Type B pancreatic cell (in vitro differentiated cells): ENCODE results near the gene CLDN18. TPM values are rescaled to one million over a fixed set of nuclear protein-coding genes. Genes with fewer than 3 reads are reported as not detected.

Experiments
- DNase-seq: peaks from one replicate; pipeline ENCODE4 v3.0.0; 2021; ENCODE audit warnings: mixed read lengths; ENCODE audit not compliant: unreplicated experiment; ENCODE audit errors: extremely low spot score
- H3K27ac Mint-ChIP-seq: 2 replicates; pipeline ENCODE4 v1.8.0; 2021; ENCODE audit warnings: mild to moderate bottlenecking, mixed read lengths
- H3K27me3 Mint-ChIP-seq: 2 replicates; pipeline ENCODE4 v1.8.0; 2021; ENCODE audit warnings: mixed read lengths
- H3K36me3 Mint-ChIP-seq: 2 replicates; pipeline ENCODE4 v1.8.0; 2021; ENCODE audit warnings: mixed read lengths
- H3K4me1 Mint-ChIP-seq: one replicate; pipeline ENCODE4 v1.8.0; 2021; ENCODE audit warnings: mixed read lengths; ENCODE audit not compliant: unreplicated experiment
- H3K4me3 Mint-ChIP-seq: 2 replicates; pipeline ENCODE4 v1.8.0; 2021; ENCODE audit warnings: mild to moderate bottlenecking, mixed read lengths
- H3K9me3 Mint-ChIP-seq: 2 replicates; pipeline ENCODE4 v1.8.0; 2021; ENCODE audit warnings: mixed read lengths
- long read RNA-seq: library from polyadenylated mRNA; unstranded; transcript quantifications from one replicate; pipeline ENCODE4 v2.0.0, GENCODE V29; 2020
- total RNA-seq: library from RNA; stranded (reverse); gene quantifications from 2 replicates; pipeline ENCODE4 v1.2.1, GENCODE V29; 2021; ENCODE audit warnings: low replicate concordance
- TF ChIP-seq, protein P1 (sequence below): fragments of 200-600 bp; sonication (generic); conservative IDR thresholded peaks from 2 replicates; pipeline ENCODE4 v1.5.0; 2021; ENCODE audit warnings: antibody characterized with exemption, mild to moderate bottlenecking

The CLDN18 gene
- 7.3 and 50.8 TPM in 2 replicates for total RNA-seq
- long read RNA-seq, transcript CLDN18-201 (5 exons, 3,520 nt): major isoform, 24 of 47 reads
- long read RNA-seq, transcript CLDN18-202 (5 exons, 3,434 nt): minor isoform, 21 of 47 reads
- long read RNA-seq, partial matches to known transcripts: 1 of 47 reads
- long read RNA-seq, other reads (novel, unspliced or antisense): 1 of 47 reads

DNA sequence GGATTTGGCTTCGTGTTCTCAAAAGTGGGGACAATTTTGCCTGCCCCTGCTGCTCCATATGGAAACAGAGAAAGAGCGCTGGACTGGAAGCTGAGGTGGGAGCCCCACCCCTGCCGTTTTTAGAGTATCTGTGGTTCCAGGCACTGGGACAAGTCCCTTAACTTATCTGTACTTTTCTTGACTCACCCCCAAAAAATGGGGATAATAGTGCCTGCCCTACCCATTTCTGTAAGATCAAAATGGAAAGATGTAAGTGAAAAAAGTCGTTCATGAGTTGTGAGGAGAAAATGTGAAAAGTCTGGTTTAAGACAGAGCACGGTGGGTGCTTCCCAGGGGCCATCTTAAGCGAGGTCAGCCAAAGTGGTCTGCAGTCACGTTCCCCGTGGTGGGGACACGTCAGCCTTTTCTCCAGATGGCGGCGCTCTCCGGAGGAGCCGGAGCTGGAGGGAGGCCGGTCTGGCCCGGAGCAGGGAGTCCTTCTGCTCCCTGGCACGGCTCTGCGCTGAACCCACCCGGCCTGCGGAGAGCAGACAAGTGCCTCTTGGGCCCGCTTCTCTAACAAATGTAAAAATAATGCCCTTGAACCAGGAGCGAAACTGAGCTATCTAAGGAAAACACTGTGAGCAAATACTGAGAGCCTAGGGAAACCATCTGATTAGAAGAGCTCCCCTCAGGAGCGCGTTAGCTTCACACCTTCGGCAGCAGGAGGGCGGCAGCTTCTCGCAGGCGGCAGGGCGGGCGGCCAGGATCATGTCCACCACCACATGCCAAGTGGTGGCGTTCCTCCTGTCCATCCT, at the start of gene CLDN18:
Gene CLDN18, plus strand, starts transcription at position 690 of the 797 bp plus-strand sequence. Its CDS starts 61 bp downstream, at position 751.
- no peak for DNase-seq
- Mint-ChIP-seq H3K27ac (no peak within 1 kb of the TSS), H3K36me3 (no peaks in the 10 kb centered on the region), H3K9me3 (no peaks in the 10 kb centered on the region), H3K4me3 (no peak within 1 kb of the TSS), H3K4me1 (no peaks in the 10 kb centered on the region), H3K27me3 (no peaks in the 10 kb centered on the region)
- TF ChIP-seq, protein P1, sequence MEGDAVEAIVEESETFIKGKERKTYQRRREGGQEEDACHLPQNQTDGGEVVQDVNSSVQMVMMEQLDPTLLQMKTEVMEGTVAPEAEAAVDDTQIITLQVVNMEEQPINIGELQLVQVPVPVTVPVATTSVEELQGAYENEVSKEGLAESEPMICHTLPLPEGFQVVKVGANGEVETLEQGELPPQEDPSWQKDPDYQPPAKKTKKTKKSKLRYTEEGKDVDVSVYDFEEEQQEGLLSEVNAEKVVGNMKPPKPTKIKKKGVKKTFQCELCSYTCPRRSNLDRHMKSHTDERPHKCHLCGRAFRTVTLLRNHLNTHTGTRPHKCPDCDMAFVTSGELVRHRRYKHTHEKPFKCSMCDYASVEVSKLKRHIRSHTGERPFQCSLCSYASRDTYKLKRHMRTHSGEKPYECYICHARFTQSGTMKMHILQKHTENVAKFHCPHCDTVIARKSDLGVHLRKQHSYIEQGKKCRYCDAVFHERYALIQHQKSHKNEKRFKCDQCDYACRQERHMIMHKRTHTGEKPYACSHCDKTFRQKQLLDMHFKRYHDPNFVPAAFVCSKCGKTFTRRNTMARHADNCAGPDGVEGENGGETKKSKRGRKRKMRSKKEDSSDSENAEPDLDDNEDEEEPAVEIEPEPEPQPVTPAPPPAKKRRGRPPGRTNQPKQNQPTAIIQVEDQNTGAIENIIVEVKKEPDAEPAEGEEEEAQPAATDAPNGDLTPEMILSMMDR: no peak

DNA sequence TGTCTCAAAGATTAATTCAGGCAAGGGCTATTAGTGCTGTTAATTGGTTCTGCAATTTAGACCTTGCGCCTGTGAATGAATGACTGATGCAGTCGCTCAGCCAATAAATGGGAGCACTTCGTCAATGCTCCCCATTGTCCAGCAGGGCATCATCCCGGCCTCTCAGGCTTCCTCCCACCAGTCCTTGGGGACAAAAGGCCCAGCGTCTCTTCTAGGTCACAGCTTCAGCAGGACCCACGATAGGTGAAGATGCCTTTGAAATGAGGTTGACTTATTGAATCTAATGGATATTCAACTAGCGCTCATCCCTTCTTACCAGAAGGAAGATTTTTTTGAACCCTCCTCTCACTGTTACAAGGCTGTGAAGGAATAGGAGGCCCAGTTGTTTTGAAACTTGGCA, 47.7 kb upstream of the CLDN18 start:
- Mint-ChIP-seq H3K27me3 (peaks cover 5% of the 10 kb centered on the region), H3K9me3 (no peaks in the 10 kb centered on the region), H3K4me3 (no peak overlapping the region), H3K27ac (no peak overlapping the region), H3K36me3 (no peaks in the 10 kb centered on the region), H3K4me1 (no peaks in the 10 kb centered on the region)
- DNase-seq: no peak
- TF ChIP-seq, protein P1: no peak

DNA sequence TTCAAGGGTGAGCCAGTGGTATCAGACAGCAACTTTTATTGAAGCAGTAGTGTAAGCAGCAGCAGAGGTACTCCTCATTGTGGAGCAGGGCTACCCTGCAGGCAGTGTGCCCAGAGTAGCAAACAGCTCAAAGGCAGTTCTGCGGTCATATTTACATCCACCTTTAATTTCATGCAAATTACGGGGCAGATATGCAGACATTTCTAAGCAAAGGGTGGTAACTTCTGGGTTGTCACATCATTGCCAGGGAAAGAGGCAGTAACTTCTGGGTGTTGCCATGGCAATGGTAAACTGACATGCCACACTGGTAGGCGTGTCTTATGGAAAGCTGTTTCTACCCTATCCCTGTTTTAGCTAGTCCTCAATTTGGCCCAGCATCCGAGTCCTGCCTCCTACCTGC, 46.5 kb upstream of the CLDN18 start:
- DNase-seq: no peak
- Mint-ChIP-seq H3K9me3 (no peaks in the 10 kb centered on the region), H3K27me3 (peaks cover 5% of the 10 kb centered on the region), H3K4me3 (no peak overlapping the region), H3K4me1 (no peaks in the 10 kb centered on the region), H3K36me3 (no peaks in the 10 kb centered on the region), H3K27ac (no peak overlapping the region)
- TF ChIP-seq, protein P1: no peak

DNA sequence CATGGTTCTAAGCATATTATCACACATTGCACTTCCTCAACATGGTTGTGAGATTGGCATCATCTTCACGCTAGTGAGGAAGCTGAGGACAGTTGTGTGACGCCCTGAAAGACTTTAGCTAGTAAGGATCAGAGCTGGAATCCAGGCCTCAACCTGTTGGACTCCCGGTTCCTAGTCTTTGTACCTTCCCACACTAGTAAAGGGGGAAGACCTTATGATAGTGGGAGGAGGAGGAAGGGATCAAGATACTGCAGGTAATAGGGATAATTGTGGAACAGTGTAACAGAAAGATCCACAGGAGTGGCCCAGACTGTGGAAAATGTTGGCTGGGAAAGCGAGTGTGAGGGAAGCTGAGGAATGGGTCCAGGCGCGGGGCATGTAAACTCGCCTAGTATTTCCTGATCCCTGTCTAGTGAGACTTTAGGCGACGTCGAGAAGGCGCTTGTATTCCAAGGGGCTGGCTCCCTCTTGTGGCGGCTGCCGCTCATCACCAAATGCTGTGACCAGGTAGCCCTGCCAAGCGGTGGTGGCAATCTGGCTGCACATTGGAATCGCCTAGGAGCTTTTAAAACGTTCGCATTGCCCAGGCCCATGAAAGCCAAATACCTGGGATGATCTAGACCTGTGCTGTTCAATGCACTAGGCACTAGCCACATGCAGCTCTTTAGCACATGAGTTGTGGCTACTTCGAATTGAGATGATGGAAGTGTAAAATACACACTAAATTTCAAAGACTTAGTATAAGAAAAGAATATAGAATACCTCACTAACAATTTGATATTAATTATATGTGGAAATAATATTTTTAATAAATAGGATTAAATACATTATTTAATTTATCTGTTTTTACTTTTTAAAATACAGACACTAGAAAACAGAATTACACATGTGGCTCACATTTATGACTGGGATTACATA, 38.8 kb upstream of the CLDN18 start:
- no peaks in the 10 kb centered on the region for H3K36me3 Mint-ChIP-seq
- H3K4me3 Mint-ChIP-seq: no peak overlapping the region
- no peaks in the 10 kb centered on the region for H3K4me1 Mint-ChIP-seq
- TF ChIP-seq, protein P1: peak; percentile 94
- H3K27me3 Mint-ChIP-seq: peaks cover 14% of the 10 kb centered on the region
- DNase-seq: peak; percentile 81
- H3K27ac Mint-ChIP-seq: no peak overlapping the region
- no peaks in the 10 kb centered on the region for H3K9me3 Mint-ChIP-seq

DNA sequence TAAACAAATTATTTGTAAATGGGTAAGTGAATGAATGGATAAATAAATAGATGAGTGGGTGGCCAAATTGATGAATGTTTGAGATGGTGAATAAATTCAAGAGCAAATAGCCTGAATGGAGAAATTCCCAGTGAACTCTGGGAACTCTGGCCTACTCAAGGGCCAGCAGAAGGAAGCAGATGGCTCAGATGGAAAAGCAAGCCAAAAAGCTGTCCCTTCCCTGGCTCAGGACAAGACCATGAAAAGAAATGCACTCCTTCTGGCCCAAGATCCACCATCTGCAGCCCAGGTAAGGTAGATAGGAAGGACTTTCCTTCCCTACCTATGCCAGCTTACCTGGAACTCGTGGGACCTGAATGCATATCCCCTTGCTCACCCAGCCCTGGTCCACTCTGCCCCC, 37.6 kb upstream of the CLDN18 start:
- Mint-ChIP-seq H3K4me1 (no peaks in the 10 kb centered on the region), H3K4me3 (no peak overlapping the region), H3K27me3 (peaks cover 14% of the 10 kb centered on the region), H3K36me3 (no peaks in the 10 kb centered on the region), H3K27ac (no peak overlapping the region), H3K9me3 (no peaks in the 10 kb centered on the region)
- TF ChIP-seq, protein P1: no peak
- no peak for DNase-seq
